CD4-positive, alpha-beta T cell (primary cell): ENCODE measurements around the gene UGT3A1. TPM values are rescaled to one million over a fixed set of nuclear protein-coding genes. Genes with fewer than 3 reads are reported as not detected.
"Not testable (repeated sequence)": the region's sequence is repeated elsewhere in the genome, so short reads cannot be mapped to it uniquely, and the experiment has no call there.

Experiments used
- ATAC-seq: fragments of 200-7000 bp; cut with Tn5 transposase; one replicate; pipeline ENCODE4 v1.10.0; 2022; ENCODE audit warnings: mild to moderate bottlenecking; ENCODE audit not compliant: poor library complexity
- CTCF ChIA-PET: fragments of 350-600 bp; sonication (Branson Sonifier 250); formaldehyde crosslinking; loops from one replicate; lab custom pipeline; 2021; ENCODE audit warnings: antibody characterized with exemption, inconsistent platforms; lab: Charles Lee
- POLR2A ChIA-PET: fragments of 350-600 bp; sonication (Branson Sonifier 250); formaldehyde crosslinking; loops from one replicate; lab custom pipeline; 2021; ENCODE audit warnings: antibody characterized with exemption, inconsistent platforms; lab: Charles Lee
- DNase-seq, 14 experiments: peaks; one replicate each; pipeline ENCODE4 v3.0.0-alpha.2; 2013 to 2020; ENCODE audit warnings: mixed read lengths in 2 of 14
- H3K27ac ChIP-seq, 2 donors: one replicate each; pipeline versions ENCODE4 v1.5.1 to v1.7.0; 2013; ENCODE audit warnings: low read length in 2 of 2, low read depth in 1 of 2, mild to moderate bottlenecking in 1 of 2
- H3K27me3 ChIP-seq, 2 experiments: 1 replicate in 1 of 2; 2 replicates in 1 of 2; pipeline versions ENCODE4 v1.6.1 to v1.7.0; 2013; ENCODE audit warnings: low read length in 2 of 2, control low read depth in 1 of 2, mild to moderate bottlenecking in 1 of 2, moderate library complexity in 1 of 2; ENCODE audit not compliant: insufficient read depth in 2 of 2, control insufficient read depth in 1 of 2
- H3K36me3 ChIP-seq: one replicate; pipeline ENCODE4 v1.6.1; 2013; ENCODE audit warnings: low read length, control low read depth; ENCODE audit not compliant: insufficient read depth
- H3K4me1 ChIP-seq: one replicate; pipeline ENCODE4 v1.6.1; 2013; ENCODE audit warnings: low read length, control low read depth; ENCODE audit not compliant: insufficient read depth
- H3K4me3 ChIP-seq: one replicate; pipeline ENCODE4 v1.5.1; 2013; ENCODE audit warnings: mild to moderate bottlenecking, low read length, moderate library complexity
- H3K9me3 ChIP-seq, 2 experiments: 1 replicate in 1 of 2; 2 replicates in 1 of 2; pipeline versions ENCODE4 v1.6.1 to v1.7.0; 2013; ENCODE audit warnings: low read length in 2 of 2, mild to moderate bottlenecking in 2 of 2, control low read depth in 1 of 2, moderate library complexity in 1 of 2; ENCODE audit not compliant: control insufficient read depth in 1 of 2, insufficient read depth in 1 of 2
- H3K27ac Mint-ChIP-seq: one replicate; pipeline ENCODE4 v1.8.0; 2020; ENCODE audit warnings: mixed read lengths
- H3K27me3 Mint-ChIP-seq: one replicate; pipeline ENCODE4 v1.8.0; 2021; ENCODE audit warnings: mixed read lengths
- H3K36me3 Mint-ChIP-seq: one replicate; pipeline ENCODE4 v1.8.0; 2021; ENCODE audit warnings: low read depth, mixed read lengths
- H3K4me1 Mint-ChIP-seq: one replicate; pipeline ENCODE4 v1.8.0; 2021; ENCODE audit warnings: low read depth, mixed read lengths
- H3K4me3 Mint-ChIP-seq: one replicate; pipeline ENCODE4 v1.8.0; 2020; ENCODE audit warnings: mild to moderate bottlenecking, mixed read lengths
- H3K9me3 Mint-ChIP-seq: one replicate; pipeline ENCODE4 v1.8.0; 2020; ENCODE audit warnings: mixed read lengths
- intact Hi-C, 2 experiments: fragments of 100-400 bp; cut with DNase I in 1 of 2; cut with micrococcal nuclease in 1 of 2; formaldehyde crosslinking; loops; one replicate each; pipeline versions ENCODE4 v1.15.1 to v1.9.0; 2023 to 2025; cut with DNase I, micrococcal nuclease
- polyA plus RNA-seq, 2 donors: library from polyadenylated mRNA; unstranded; fragments of 120-200 nt; gene quantifications; one replicate each; pipeline ENCODE4 v1.2.1, GENCODE V29; 2013
- total RNA-seq, 174 experiments: library from RNA in 2 of 174; stranded (reverse) in 2 of 174; gene quantifications; one replicate each; pipeline ENCODE4 v1.2.3 and lab custom pipeline; 2021 to 2026
- TF ChIP-seq, protein P1 (sequence below): fragments of 200-600 bp; IDR thresholded peaks from one replicate; pipeline ENCODE4 v1.8.0; 2022; ENCODE audit warnings: antibody characterized with exemption, mild to moderate bottlenecking

UGT3A1 gene, protein sequence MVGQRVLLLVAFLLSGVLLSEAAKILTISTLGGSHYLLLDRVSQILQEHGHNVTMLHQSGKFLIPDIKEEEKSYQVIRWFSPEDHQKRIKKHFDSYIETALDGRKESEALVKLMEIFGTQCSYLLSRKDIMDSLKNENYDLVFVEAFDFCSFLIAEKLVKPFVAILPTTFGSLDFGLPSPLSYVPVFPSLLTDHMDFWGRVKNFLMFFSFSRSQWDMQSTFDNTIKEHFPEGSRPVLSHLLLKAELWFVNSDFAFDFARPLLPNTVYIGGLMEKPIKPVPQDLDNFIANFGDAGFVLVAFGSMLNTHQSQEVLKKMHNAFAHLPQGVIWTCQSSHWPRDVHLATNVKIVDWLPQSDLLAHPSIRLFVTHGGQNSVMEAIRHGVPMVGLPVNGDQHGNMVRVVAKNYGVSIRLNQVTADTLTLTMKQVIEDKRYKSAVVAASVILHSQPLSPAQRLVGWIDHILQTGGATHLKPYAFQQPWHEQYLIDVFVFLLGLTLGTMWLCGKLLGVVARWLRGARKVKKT
- total RNA-seq, result not detected
- not detected for polyA plus RNA-seq (2013, experiment 1 of 2)
- 0.57 TPM for polyA plus RNA-seq (2013, experiment 2 of 2)
- total RNA-seq (lab: John Stamatoyannopoulos, UW), result 0 to 0.08 (median 0) reads per million in 172 experiments

DNA sequence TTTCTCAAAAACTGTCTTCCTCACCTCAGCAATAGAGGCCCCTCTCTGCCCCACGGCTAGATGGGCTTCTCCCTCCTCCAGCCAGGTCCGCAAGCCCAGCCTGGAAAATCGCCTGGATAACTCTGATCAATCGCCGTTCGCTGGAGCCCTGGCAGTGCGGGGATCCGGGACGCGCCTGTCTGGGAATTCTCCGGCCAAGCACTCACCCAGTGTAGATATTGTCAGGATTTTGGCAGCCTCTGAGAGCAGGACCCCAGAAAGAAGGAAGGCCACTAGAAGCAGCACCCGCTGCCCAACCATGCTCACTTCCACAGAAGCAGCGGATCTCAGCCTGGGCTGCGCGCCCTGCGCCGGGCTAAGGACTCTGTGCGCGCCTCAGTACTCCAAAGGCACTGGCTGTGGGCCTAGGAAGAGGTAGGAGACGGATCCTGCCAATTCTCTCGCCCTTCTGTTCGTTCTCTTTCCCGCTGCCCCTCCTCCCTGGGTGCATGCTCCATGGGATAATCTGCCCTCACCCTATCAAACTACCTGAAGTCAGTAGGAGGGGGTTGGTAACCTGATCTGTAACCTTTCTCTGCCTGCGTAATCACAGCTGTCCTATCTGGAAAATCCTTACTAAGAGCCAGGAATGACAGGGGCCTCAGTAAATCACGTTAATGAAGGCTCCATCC lies at the start of gene UGT3A1:
UGT3A1 (minus strand) TSS at position 450 of the 671 bp plus-strand sequence; CDS start at position 300, 150 bp downstream.
- no peak for DNase-seq
- Histone ChIP-seq H3K9me3 (peaks cover 0 to 7% of the 10 kb centered on the region in 2 experiments), H3K4me1 (no peaks in the 10 kb centered on the region), H3K27ac (no peak within 1 kb of the TSS), H3K27me3 (peaks cover 6 to 13% of the 10 kb centered on the region in 2 experiments), H3K4me3 (no peak within 1 kb of the TSS), H3K36me3 (no peaks in the 10 kb centered on the region)
- no peaks in the 10 kb centered on the region for H3K36me3 Mint-ChIP-seq
- H3K4me1 Mint-ChIP-seq, result no peaks in the 10 kb centered on the region
- no peaks in the 10 kb centered on the region for H3K9me3 Mint-ChIP-seq
- TF ChIP-seq, protein P1, sequence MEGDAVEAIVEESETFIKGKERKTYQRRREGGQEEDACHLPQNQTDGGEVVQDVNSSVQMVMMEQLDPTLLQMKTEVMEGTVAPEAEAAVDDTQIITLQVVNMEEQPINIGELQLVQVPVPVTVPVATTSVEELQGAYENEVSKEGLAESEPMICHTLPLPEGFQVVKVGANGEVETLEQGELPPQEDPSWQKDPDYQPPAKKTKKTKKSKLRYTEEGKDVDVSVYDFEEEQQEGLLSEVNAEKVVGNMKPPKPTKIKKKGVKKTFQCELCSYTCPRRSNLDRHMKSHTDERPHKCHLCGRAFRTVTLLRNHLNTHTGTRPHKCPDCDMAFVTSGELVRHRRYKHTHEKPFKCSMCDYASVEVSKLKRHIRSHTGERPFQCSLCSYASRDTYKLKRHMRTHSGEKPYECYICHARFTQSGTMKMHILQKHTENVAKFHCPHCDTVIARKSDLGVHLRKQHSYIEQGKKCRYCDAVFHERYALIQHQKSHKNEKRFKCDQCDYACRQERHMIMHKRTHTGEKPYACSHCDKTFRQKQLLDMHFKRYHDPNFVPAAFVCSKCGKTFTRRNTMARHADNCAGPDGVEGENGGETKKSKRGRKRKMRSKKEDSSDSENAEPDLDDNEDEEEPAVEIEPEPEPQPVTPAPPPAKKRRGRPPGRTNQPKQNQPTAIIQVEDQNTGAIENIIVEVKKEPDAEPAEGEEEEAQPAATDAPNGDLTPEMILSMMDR, result no peak
- intact Hi-C loops, result no loop called here
- no peak within 1 kb of the TSS for H3K27ac Mint-ChIP-seq
- ChIA-PET CTCF (no interaction called here), POLR2A (no interaction called here)
- peaks cover 35% of the 10 kb centered on the region for H3K27me3 Mint-ChIP-seq
- no peak for ATAC-seq
- no peak within 1 kb of the TSS for H3K4me3 Mint-ChIP-seq

DNA sequence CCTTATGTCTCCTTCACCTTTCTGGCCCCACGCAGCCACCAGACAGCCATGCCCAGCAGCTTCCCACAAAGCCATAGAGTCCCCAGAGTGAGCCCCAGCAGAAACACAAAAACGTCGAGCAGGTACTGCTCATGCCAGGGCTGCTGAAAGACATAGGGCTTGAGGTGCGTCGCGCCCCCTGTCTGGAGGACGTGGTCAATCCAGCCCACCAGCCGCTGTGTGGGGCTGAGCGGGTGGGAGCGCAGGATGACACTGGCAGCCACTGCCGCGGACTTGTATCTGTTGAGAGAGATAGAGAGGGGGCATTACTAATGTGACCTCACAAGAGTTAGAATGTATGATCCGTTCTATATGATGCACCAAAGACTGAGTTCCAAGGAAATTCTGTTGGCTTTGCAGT lies 44.5 kb upstream of the UGT3A1 start:
- H3K27ac ChIP-seq, result no peak overlapping the region
- no peaks in the 10 kb centered on the region for H3K27me3 ChIP-seq
- ChIA-PET CTCF (no interaction called here), POLR2A (interaction anchor here (0.6 kb wide), 1 partner anchor 69 kb away, joined by 3 read pairs; no protein-coding TSS in a partner anchor)
- no peak overlapping the region for H3K4me3 ChIP-seq
- intact Hi-C loops, result no loop called here
- Mint-ChIP-seq H3K36me3 (no peaks in the 10 kb centered on the region), H3K4me3 (no peak overlapping the region), H3K9me3 (no peaks in the 10 kb centered on the region), H3K4me1 (no peaks in the 10 kb centered on the region), H3K27me3 (peaks cover 24% of the 10 kb centered on the region), H3K27ac (no peak overlapping the region)
- no peaks in the 10 kb centered on the region for H3K4me1 ChIP-seq
- ATAC-seq (no peak), DNase-seq (no peak)
- H3K9me3 ChIP-seq, result no peaks in the 10 kb centered on the region
- no peaks in the 10 kb centered on the region for H3K36me3 ChIP-seq
- TF ChIP-seq, protein P1, result no peak

DNA sequence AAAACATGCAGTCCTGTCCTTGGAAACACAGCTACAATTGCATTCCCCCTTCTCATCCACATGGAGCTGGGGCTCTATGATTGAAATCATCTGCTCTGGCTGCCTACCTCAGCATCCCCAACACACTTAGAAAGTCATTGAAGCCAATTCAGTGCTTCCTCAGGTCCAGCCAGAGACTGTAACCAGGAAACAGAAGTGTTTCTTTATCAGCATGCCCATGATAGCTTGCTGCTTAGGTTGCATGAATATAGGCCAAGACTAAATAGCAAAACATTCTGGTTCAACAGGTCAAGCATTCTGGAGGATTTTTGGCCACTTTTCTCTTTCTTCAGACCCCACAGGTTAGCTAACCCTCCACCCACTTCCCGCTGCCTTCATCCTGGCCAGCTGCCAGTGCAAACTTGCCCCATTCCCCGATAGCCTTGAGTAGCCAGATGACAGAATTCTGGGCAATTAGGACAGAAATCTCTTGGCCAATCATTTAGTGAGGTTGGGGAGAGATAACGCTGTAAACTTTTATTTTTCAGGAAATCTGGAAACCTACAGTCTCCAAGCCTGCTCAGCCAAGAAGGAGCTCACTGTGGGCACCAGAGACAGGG lies 43.4 kb upstream of the UGT3A1 start:
- H3K27me3 ChIP-seq, H3K4me1 ChIP-seq, DNase-seq, H3K4me3 ChIP-seq, ATAC-seq, H3K27ac Mint-ChIP-seq, H3K36me3 Mint-ChIP-seq, CTCF ChIA-PET, H3K36me3 ChIP-seq, intact Hi-C loops, H3K4me1 Mint-ChIP-seq, POLR2A ChIA-PET, H3K4me3 Mint-ChIP-seq, H3K27ac ChIP-seq, H3K9me3 Mint-ChIP-seq, H3K9me3 ChIP-seq: not testable (repeated sequence)
- peaks cover 24% of the 10 kb centered on the region for H3K27me3 Mint-ChIP-seq
